Measurements from ENCODE around the gene ANKRD44. TPM values are rescaled to one million over a fixed set of nuclear protein-coding genes. Genes with fewer than 3 reads are reported as not detected.

ANKRD44 gene
- total and polyA plus RNA-seq, 8 donors = 23.2 to 52.6 (median 29.8) TPM

- intact Hi-C loops (cut with DNase I) = no loop called here
- Histone ChIP-seq H3K4me1 (peaks cover 42 to 89% of the 10 kb centered on the region in 2 donors), H3K27ac (peak overlapping the region; percentile 72 to 76), H3K4me3 (no peak overlapping the region), H3K36me3 (no peaks in the 10 kb centered on the region), H3K27me3 (no peaks in the 10 kb centered on the region), H3K9me3 (no peaks in the 10 kb centered on the region)
- no peak for ATAC-seq
- no peak for DNase-seq
- no peak for TF ChIP-seq CTCF (IDR thresholded peaks at IDR 0.05)
Measured at GRCh38 chr2:197210430-197210829, 100.2 kb downstream of the ANKRD44 start.

- Histone ChIP-seq H3K9me3 (no peaks in the 10 kb centered on the region), H3K27ac (peak overlapping the region; percentile 72 to 76), H3K4me3 (no peak overlapping the region), H3K4me1 (peaks cover 44 to 89% of the 10 kb centered on the region in 2 donors), H3K27me3 (no peaks in the 10 kb centered on the region), H3K36me3 (no peaks in the 10 kb centered on the region)
- no peak for TF ChIP-seq CTCF (IDR thresholded peaks at IDR 0.05)
- peak; percentile 83 for ATAC-seq
- DNase-seq = peak in 1 of 4 donors; percentile 68
- intact Hi-C loops (cut with DNase I) = no loop called here
Measured at GRCh38 chr2:197209742-197210408, 100.7 kb downstream of the ANKRD44 start.

GRCh38 chr2:197209246-197209645 lies 101.3 kb downstream of the ANKRD44 start:
- Histone ChIP-seq H3K4me1 (peaks cover 50 to 90% of the 10 kb centered on the region in 2 donors), H3K36me3 (no peaks in the 10 kb centered on the region), H3K4me3 (no peak overlapping the region), H3K27ac (peak overlapping the region; percentile 72 to 76), H3K9me3 (no peaks in the 10 kb centered on the region), H3K27me3 (no peaks in the 10 kb centered on the region)
- ATAC-seq (peak; percentile 42), DNase-seq (no peak)
- no peak for TF ChIP-seq CTCF (IDR thresholded peaks at IDR 0.05)
- intact Hi-C loops (cut with DNase I) = no loop called here

- intact Hi-C loops (cut with DNase I) = no loop called here
- Histone ChIP-seq H3K36me3 (no peaks in the 10 kb centered on the region), H3K4me1 (peaks cover 53 to 90% of the 10 kb centered on the region in 2 donors), H3K4me3 (no peak overlapping the region), H3K27ac (peak overlapping the region; percentile 72 to 76), H3K27me3 (no peaks in the 10 kb centered on the region), H3K9me3 (no peaks in the 10 kb centered on the region)
- no peak for TF ChIP-seq CTCF (IDR thresholded peaks at IDR 0.05)
- DNase-seq (no peak), ATAC-seq (peak; percentile 15)
Measured at GRCh38 chr2:197208841-197209240, 101.7 kb downstream of the ANKRD44 start.

- H3K4me1 ChIP-seq = peaks cover 48 to 86% of the 10 kb centered on the region in 2 donors
- H3K9me3 ChIP-seq = no peaks in the 10 kb centered on the region
- no peak for ATAC-seq
- intact Hi-C loops (cut with DNase I) = no loop called here
- no peak overlapping the region for H3K4me3 ChIP-seq
- TF ChIP-seq CTCF (IDR thresholded peaks at IDR 0.05) = no peak
- no peaks in the 10 kb centered on the region for H3K36me3 ChIP-seq
- no peaks in the 10 kb centered on the region for H3K27me3 ChIP-seq
- peak overlapping the region; percentile 72 to 76 for H3K27ac ChIP-seq
- no peak for DNase-seq
Measured at GRCh38 chr2:197208024-197208423, 102.6 kb downstream of the ANKRD44 start.

Data from left lung (tissue), 10 donors.